Stimulated activated CD4-positive, alpha-beta T cell treated with anti-CD3 and anti-CD28 coated beads, Interleukin-15, amount 100 ng/mL, for 24 hours (primary cell): ENCODE measurements around the gene DLG2.

Experiments
- DNase-seq: peaks from one replicate; pipeline ENCODE4 v3.0.0-alpha.2; 2020

The DLG2 gene

DNA sequence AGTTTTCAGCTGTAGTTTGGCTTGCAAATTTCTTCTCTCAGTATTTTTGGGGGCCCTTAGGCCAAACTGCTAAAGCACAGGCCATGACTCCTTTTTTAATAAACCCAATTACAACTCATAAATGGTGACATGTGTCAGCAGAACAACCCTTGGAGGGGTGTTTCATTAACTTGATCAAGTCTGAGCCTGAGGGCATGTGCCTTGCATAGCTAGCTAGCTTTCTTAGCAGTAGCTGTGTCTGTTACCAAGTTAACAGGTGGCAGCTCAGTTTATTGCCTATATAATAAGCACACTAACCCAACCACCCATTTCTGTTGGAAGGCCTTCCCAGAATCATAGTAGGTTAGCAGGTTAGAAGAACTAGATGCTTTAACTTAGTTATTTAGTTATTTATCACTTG is 1390.7 kb downstream of the DLG2 start:
- DNase-seq = no peak

GRCh38 chr11:84234462-84235202 is 1392.5 kb downstream of the DLG2 start:
- no peak for DNase-seq

GRCh38 chr11:84234011-84234410 is 1393.1 kb downstream of the DLG2 start:
- DNase-seq = no peak

DNA sequence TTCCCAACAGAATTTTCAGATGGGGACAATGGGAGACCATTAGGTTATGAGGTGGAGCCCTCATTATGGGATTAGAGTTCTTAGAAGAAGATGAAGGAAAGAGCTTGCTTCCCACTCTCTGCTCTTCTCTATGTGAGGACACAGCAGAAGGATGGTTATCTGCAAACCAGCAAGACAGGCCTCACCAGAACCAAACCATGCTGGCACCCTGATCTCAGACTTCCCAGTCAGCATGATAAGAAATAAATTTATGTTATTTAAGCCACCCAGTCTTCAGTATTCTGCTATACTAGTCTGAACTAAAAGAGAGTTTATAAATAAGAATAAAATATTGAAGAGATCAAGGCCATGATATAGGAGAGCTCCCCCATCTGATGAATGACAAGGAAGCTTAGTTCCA is 1394.6 kb downstream of the DLG2 start:
- no peak for DNase-seq

DNA sequence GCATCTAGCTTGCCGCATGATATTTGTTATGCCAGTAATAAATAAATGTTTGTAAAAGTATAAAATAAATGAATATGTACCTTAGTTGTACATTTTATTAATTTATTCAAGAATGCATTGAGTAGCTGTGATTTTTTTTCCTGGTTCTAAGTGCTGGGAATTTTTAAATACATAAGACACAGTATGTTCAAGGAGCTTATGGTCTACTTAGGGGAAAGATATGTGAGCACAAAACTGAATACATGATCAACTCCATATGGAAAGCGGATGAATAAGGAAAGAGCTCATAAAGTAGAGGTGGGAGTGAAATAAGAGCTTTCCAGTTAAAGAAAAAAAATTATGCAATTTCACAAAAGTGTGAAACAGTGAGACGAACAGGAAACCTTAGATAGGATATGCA is 1396.7 kb downstream of the DLG2 start:
- DNase-seq = no peak

- no peak for DNase-seq
Measured at GRCh38 chr11:84227970-84228665, 1399.0 kb downstream of the DLG2 start.

GRCh38 chr11:84224042-84224441 is 1403.1 kb downstream of the DLG2 start:
- DNase-seq = no peak

DNA sequence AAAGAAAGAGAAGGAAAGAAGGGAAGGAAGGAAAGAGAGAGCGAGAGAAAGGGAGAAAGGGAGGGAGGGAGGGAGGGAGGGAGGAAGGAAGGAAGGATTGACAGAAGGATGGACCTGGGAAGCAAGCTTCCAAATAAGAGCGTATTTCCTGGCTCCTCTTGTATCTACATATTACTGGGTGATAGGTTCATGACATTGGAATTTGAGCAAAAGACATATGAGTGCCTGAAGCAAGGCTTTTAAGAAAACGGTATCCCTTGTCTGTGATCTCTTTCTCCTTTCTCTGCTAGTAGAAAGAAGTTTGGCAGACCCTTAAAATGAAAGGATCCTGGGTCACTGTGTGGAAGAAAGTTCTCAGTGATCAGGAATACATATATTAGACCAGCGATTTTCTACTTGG is 1408.8 kb downstream of the DLG2 start:
- no peak for DNase-seq

GRCh38 chr11:84215672-84216071 is 1411.5 kb downstream of the DLG2 start:
- DNase-seq = no peak

DNA sequence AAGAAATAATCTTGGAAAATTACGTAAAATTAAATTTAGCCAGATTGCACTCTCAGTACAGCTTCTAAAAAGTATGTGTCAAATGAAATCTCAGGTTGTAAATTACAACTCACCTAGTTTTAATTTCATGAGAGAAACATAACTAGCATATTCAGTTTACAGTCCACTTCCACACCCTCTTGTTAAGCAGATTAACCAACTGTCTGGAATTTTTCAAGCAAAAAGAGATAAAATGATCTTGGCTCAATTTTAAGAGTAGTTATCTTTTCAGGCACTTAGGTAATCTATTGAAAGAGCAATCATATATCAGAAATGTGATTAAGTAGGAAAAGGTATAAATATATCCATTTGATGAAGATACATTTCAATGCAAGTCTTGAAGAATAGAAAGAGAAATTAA is 1412.6 kb downstream of the DLG2 start:
- DNase-seq = no peak

DNA sequence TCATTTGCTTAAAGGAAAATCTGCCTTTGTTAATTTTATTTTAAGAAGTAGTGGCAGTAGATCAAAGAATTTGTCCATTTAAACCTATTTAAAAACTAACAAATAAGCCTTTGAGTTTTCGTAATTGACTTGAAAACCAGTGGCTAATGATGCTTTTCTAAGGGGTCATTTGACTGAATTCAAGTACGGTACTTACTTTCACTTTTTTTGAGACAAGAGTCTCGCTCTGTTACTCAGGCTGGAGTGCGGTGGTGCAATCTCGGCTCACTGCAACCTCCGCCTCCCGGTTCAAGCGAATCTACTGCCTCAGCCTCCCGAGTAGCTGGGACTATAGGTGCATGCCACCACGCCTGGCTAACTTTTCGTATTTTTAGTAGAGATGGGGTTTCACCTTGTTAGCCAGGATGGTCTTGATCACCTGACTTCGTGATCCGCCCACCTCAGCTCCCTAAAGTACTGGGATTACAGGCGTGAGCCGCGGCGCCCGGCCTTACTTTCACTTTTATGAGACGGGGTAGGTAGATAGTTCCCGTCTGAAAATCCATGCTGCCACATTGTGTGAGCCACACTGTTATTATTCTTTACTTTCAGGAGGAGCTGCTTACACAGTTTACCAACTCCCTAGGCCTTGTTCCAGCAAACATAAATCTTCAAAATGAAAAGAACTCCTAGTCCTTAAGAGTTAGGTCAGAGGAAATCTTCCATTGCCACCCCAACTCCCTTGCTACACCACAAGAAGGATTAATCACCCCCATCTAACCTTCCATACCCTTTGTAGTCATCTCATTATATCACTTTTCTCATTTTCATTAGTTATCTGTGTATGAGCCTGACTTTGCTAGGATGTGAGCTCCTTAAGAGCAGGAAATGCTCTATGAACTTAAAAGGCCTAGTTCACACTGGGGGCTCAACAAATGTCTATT is 1414.4 kb downstream of the DLG2 start:
- DNase-seq = no peak

DNA sequence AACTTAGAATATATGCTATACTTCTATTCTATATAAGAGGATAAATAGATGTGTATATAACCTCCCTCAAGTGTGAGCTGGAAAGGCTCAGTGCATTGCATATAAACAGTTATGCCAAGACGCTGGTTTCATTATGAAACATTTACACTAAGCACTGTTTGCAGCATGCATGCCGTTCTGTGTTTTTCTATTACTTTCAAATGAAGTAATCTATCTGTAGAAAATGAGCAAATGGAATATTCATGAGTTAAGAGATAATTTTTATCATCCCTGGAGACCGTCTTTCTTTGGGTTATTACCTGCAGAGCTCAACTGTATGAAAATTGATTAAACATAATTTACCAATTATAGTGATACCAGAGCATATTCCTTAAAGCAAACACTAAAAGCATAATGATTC is 1415.2 kb downstream of the DLG2 start:
- no peak for DNase-seq

- no peak for DNase-seq
Measured at GRCh38 chr11:84194696-84195095, 1432.4 kb downstream of the DLG2 start.

DNA sequence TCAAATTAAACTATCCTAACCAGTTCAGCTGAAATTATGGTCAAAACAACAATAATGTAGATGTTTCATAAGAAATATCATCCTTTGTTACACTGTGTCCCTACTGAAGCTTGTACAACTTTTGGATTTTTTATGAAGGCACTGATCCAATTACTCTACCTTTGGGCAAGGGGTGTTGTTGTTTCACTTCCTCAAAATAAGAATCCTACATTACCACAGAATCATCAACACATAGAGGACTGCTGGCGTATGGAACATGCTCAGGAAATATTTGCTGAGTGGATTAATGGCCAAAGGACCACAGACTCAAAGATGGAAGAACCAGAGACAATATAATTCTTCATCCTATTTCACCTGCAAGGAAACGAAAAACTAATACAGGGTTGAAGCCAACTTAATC is 1433.4 kb downstream of the DLG2 start:
- DNase-seq = no peak

DNA sequence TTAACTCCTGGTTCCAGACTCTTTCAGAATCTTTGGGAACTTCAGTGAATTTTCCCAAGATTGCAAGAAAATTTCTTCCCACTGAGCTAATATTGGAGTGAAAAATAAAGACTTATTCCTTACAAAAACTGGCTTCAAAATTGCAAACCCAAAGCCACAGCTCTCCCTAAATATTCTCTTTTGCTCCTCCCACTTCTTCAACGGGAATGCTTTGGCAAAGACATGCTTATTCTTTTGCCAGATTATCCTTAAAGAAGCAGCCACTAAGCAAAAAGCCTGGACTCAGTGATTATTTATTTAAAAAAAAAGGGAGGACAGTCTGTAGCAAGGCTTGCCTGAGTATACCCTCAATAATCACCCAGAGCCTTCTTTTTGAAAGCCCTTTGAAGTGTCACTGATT is 1438.6 kb downstream of the DLG2 start:
- DNase-seq = no peak

DNA sequence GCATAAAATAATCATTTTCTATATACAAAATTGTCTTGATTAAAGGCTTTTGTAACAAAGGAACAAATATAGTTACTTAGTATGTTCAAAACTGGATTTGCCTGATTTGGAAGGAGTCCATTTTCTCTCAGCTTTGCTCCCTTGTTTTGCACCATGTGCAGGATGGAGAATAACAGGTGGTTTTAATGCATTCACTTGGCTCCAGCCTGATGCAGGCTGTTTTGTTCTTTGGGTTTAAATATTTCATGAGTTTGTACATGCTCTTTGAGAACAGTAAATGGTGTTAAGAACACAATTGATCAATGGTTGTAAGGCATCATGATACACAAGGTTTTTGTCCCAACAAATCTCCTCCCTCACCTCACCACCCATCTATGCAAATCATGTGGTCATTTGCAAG is 1454.1 kb downstream of the DLG2 start:
- DNase-seq = no peak

- no peak for DNase-seq
Measured at GRCh38 chr11:84165139-84165538, 1462.0 kb downstream of the DLG2 start.

DNA sequence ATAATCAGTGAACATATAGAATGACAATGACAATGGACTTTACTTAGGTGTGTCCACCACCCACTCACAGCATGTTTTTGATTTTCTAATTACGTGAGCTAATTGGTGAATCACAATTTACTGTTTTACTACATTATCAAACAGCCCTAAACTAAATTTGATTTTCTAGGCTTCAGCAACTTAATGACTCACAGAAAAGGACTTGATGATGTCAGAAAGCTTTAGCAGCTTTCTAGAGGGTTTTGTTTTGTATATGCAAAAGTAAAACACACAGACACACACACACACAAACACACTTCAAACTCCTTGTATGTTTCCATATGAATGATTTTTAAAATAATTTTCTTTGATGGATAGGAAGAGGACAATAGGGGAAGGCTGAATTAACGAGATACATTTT is 1462.4 kb downstream of the DLG2 start:
- no peak for DNase-seq

DNA sequence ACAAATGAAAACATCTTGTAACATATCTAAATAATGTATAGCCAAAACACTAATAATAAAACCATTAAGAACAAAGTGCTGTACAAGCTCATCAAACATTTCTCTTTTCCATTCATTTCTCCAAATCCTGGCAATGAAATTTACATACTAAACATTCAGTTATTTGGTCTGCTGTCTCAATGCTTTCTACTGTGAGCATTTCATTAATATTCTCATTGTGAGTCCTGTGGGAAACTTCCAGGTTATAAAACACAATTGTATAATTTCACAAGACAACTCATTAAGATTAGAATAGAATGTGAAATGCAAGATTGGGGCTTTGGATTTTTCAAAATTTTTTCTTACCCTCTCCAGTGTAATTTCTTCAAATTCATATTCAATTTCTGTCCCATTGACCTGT is 1464.0 kb downstream of the DLG2 start:
- no peak for DNase-seq

DNA sequence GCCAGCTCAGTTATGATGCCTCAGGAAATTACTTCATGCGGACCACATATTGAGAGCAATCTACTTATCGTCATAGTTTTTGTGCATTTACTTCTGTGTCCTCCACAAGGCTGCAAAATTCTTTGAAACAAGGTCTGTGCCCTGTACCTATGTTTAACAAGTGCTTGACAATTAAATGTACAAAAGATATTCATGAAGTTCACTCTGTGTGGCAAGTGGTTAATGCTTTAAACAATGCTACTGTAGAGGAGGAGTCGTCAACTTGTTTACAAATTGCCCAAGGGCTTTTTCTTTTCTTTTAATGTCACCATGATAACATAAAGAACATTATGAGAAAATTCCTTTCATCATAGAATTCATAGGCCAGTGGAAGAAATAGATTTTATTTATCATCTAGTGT is 1469.5 kb downstream of the DLG2 start:
- DNase-seq = no peak

DNA sequence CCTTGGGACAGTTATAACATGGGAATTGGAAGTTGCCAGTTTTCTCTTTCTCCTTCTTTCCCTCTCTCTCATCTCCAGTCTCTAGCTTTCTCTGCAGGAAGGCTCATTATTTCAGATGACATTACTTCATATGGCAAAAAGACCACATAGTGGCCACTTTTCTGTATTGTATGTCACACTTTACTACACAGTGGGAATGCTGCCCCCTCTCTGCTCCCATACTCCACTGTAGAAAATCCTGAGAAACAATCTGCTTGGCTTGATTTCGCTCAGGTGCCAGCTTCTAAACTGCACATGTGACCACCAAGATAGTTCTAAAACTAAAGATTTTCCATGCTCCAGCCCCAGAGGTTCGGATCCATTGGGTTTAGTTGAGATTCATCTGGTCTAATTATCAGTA is 1480.3 kb downstream of the DLG2 start:
- DNase-seq = no peak

- DNase-seq = no peak
Measured at GRCh38 chr11:84145616-84146185, 1481.4 kb downstream of the DLG2 start.

DNA sequence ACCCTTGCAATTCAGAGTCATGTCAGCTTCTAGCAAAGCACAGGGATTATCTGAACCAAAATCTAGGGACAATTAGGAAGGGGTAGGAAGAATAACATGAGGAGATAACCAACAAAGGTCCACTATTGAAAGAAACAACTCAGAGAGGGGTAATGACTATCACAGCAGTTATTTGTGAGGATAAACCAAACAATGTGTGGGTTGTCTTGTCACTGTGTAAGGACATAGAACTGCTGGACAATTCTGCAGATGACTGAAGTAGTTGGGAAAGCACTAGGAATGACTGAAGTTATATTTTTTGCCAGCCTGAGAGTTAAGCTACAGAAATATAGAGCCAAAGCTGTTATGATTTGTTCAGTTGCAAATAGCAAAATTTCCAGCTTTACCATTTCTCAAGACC is 1482.6 kb downstream of the DLG2 start:
- DNase-seq = no peak
